ENCODE measurements around the gene INSL3.
A peak's percentile ranks its signal among the peaks of the same experiment; 100 is the strongest.
"Not testable (repeated sequence)": the region's sequence is repeated elsewhere in the genome, so short reads cannot be mapped to it uniquely, and the experiment has no call there.

Gene INSL3

DNA sequence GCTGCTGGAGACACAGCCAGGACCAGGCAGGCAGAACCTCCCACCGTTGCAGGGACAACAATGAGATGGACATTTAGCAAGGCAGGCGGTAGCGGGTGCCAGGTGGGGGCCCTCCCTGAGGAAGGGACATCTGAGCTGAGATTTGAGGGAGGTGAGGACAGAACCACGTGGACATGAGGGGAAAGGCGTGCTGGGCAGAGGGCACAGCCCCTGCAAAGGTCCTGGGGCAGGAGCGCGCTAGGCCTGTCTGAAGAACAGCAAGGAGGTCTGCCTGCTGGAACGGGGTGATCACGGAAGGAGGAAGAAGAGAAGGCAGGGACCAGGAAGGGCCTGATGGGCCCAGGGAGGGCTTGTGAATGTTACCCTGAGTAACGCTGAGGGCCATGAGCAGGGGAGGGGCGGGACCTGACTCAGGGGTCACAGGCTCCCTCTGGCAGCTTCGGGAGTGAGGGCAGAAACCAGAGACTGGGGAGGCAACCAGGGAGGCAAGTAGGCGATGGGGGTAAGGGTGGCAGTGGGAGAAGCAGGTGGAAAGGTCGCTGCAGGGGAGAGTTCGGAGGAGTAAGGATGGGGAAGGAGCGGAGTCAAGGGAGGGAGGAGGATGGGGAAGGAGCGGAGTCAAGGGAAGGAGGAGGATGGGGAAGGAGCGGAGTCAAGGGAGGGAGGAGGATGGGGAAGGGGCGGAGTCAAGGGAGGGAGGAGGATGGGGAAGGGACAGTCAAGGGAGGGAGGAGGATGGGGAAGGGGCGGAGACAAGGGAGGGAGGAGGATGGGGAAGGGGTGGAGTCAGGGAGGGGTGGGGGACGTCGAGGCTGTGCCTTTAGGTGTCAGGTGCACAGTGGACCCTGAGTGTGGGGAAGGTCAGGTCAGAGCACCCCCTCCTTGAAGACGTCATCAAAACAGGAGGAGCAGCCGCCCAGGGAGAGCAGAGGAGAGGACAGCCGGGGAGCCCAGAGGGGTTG is 42.1 kb downstream of the INSL3 start:
- no peaks in the 10 kb centered on the region for H3K36me3 ChIP-seq (ENCODE audit: control insufficient read depth, insufficient read depth, low read length)
- no peaks in the 10 kb centered on the region for H3K9me3 ChIP-seq (ENCODE audit: control insufficient read depth, low read length)
- 17 to 24% methylated on average over 17 to 21 of the region's 25 CpGs for WGBS, 2 experiments (ENCODE audit: insufficient coverage in 2 of 2)
- no peaks in the 10 kb centered on the region for H3K4me1 ChIP-seq (ENCODE audit: control insufficient read depth, insufficient read depth, low read length, poor library complexity, severe bottlenecking)
- no peak overlapping the region for H3K27ac ChIP-seq (ENCODE audit: low read depth, low read length, severe bottlenecking)
- H3K4me3 ChIP-seq (ENCODE audit: extremely low read depth, insufficient read depth, low read length, poor library complexity, severe bottlenecking), result peak overlapping the region; percentile 31

DNA sequence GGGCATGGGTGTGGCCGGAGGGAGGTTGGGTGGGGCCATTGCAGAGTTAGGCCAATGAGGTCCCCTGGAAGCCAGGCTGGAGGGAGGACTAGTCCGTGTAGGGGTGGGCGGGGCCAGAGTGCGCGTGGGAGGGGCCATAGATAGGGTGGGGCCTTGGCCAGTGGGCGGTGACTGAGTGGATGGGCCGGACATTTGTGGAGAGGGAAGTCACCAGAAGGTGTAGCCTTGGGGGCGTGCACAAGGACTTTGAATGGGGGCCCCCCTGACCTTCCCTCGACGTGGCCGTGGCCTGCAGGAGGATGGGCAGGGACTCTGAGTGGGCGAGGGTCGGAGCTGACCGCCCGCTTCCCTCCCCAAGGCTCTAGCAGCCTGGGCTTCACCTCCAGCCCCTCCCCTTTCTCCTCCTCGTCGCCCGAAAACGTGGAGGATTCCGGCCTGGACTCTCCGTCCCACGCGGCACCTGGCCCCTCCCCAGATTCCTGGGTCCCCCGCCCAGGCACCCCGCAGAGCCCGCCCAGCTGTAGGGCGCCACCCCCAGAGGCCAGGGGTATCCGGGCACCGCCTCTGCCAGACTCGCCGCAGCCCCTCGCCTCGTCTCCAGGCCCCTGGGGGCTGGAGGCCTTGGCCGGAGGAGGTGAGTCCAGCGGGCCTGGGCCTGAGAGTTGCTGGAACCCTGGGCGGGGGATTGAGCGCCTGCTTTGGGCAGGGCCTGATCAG is 42.9 kb downstream of the INSL3 start:
- peak overlapping the region; percentile 31 for H3K4me3 ChIP-seq (ENCODE audit: extremely low read depth, insufficient read depth, low read length, poor library complexity, severe bottlenecking)
- no peaks in the 10 kb centered on the region for H3K9me3 ChIP-seq (ENCODE audit: control insufficient read depth, low read length)
- H3K36me3 ChIP-seq (ENCODE audit: control insufficient read depth, insufficient read depth, low read length), result no peaks in the 10 kb centered on the region
- H3K4me1 ChIP-seq (ENCODE audit: control insufficient read depth, insufficient read depth, low read length, poor library complexity, severe bottlenecking), result no peaks in the 10 kb centered on the region
- H3K27ac ChIP-seq (ENCODE audit: low read depth, low read length, severe bottlenecking), result no peak overlapping the region
- 10 to 12% methylated on average over 29 to 31 of the region's 37 CpGs for WGBS, 2 experiments (ENCODE audit: insufficient coverage in 2 of 2)

DNA sequence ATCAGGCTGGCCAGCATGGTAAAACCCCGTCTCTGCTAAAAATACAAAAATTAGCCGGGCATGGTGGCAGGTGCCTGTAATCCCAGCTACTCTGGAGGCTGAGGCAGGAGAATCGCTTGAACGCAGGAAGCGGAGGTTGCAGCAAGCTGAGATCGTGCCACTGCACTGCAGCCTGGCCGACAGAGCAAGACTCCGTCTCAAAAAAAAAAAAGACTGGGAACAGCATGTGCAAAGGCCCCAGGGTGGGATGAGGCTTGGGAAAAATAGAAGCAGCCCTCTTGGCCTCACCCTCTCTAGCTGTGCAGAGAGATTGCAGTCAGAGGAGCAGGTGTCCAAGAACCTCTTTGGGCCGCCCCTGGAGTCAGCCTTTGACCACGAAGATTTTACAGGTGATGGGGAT is 43.5 kb downstream of the INSL3 start:
- H3K9me3 ChIP-seq (ENCODE audit: control insufficient read depth, low read length); H3K4me1 ChIP-seq (ENCODE audit: control insufficient read depth, insufficient read depth, low read length, poor library complexity, severe bottlenecking); H3K4me3 ChIP-seq (ENCODE audit: extremely low read depth, insufficient read depth, low read length, poor library complexity, severe bottlenecking); H3K36me3 ChIP-seq (ENCODE audit: control insufficient read depth, insufficient read depth, low read length); H3K27ac ChIP-seq (ENCODE audit: low read depth, low read length, severe bottlenecking): not testable (repeated sequence)
- WGBS, 2 experiments (ENCODE audit: insufficient coverage in 2 of 2), result 95 to 96% methylated on average over 6 to 8 of the region's 10 CpGs

DNA sequence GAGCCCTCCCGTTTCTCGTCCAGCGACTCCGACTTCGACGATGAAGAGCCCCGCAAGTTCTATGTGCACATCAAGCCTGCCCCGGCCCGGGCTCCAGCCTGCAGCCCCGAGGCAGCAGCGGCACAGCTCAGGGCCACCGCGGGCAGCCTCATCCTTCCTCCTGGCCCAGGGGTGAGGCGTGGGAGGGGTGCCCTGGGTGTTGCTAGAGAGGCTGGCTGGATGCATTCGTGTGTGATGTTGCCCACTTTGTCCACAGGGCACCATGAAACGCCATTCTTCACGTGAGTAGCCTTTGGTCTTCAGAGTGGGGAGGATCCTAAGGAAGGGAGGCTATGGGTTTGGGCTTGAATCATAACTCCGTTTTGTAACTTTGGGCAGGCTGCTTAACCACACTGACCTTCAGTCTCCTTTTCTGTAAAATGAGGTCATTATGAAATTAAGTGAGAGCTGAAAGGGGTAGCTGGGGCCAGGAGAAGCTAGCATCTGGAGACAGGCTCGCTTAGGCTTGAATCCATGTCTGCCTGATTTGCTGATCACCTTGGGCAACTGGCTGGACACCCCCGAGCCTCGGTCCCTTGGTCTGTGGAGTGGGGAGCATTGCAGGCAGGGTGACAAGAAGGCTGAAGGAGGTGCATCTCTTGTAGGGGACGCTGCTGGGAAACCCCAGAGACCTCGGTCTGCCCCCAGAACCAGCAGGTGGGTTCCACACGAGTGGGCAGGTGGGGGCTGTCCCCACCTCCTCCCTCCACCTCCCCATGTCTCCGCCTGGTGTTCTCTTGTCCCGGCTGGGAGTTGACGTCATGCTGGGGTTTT is 45.1 kb downstream of the INSL3 start:
- H3K4me3 ChIP-seq (ENCODE audit: extremely low read depth, insufficient read depth, low read length, poor library complexity, severe bottlenecking), result no peak overlapping the region
- H3K4me1 ChIP-seq (ENCODE audit: control insufficient read depth, insufficient read depth, low read length, poor library complexity, severe bottlenecking), result no peaks in the 10 kb centered on the region
- H3K9me3 ChIP-seq (ENCODE audit: control insufficient read depth, low read length), result no peaks in the 10 kb centered on the region
- WGBS, 2 experiments (ENCODE audit: insufficient coverage in 2 of 2), result 86 to 89% methylated on average over 17 to 24 of the region's 27 CpGs
- H3K27ac ChIP-seq (ENCODE audit: low read depth, low read length, severe bottlenecking), result no peak overlapping the region
- no peaks in the 10 kb centered on the region for H3K36me3 ChIP-seq (ENCODE audit: control insufficient read depth, insufficient read depth, low read length)

DNA sequence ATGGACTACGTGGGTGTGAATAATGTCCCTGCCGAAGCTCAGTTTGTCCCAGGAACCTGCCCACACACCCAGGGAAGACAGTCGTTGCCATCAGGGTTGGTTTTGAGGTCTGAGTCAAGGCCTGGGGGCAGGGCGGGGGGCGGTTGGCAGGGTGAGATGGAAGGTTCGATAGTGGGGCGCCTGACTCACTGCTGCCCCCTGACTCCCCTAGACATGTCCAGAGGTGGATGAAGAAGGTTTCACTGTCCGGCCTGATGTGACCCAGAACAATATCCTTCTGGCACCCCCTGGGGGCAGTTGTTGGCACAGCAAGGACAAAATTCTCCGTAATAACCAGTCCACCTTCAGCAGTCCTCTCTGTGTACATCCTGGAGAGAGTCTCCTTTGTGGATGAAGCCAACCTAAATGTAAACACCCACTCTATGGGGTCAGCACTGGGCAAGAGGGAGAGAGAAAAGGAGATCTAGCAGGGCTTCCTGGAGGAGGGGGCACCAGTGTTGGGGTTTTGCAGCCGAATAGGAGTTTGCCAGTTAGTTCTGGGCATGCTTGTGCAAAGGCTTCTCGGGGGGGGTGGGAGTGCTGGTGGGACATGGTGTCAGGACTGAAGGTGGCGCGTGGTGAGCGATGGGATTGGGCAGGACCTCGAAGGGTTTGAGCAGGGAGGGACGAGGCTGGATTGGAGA is 45.9 kb downstream of the INSL3 start:
- Histone ChIP-seq H3K4me3 (ENCODE audit: extremely low read depth, insufficient read depth, low read length, poor library complexity, severe bottlenecking) (no peak overlapping the region), H3K4me1 (ENCODE audit: control insufficient read depth, insufficient read depth, low read length, poor library complexity, severe bottlenecking) (no peaks in the 10 kb centered on the region), H3K36me3 (ENCODE audit: control insufficient read depth, insufficient read depth, low read length) (no peaks in the 10 kb centered on the region), H3K27ac (ENCODE audit: low read depth, low read length, severe bottlenecking) (no peak overlapping the region), H3K9me3 (ENCODE audit: control insufficient read depth, low read length) (no peaks in the 10 kb centered on the region)
- WGBS, 2 experiments (ENCODE audit: insufficient coverage in 2 of 2), result 53 to 55% methylated on average over 11 to 15 of the region's 16 CpGs

DNA sequence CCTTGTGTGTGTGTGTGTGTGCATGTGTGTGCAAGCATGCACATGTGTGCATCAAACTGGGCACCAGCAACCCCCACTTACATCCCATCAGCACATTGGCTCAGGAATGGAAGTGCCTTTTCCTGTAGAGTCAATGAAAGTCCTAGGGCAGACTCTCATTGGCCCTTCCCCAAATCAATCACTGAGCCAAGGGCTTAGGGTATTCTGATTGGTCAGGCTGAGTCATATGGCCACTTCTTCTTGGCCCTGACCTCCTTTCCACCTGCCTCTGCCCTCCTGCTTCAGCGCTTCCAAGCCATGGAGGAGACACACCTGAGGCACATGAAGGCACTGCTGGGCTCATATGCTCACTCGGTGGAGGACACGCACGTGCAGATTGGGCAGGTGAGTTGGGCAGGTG is 49.1 kb downstream of the INSL3 start:
- Histone ChIP-seq H3K9me3 (ENCODE audit: control insufficient read depth, low read length) (no peaks in the 10 kb centered on the region), H3K4me1 (ENCODE audit: control insufficient read depth, insufficient read depth, low read length, poor library complexity, severe bottlenecking) (no peaks in the 10 kb centered on the region), H3K36me3 (ENCODE audit: control insufficient read depth, insufficient read depth, low read length) (no peaks in the 10 kb centered on the region), H3K27ac (ENCODE audit: low read depth, low read length, severe bottlenecking) (no peak overlapping the region), H3K4me3 (ENCODE audit: extremely low read depth, insufficient read depth, low read length, poor library complexity, severe bottlenecking) (no peak overlapping the region)
- 100% methylated on average over 3 of the region's 4 CpGs; no CpG with 5 or more reads in 1 of the 2 experiments for WGBS, 2 experiments (ENCODE audit: insufficient coverage in 2 of 2)

DNA sequence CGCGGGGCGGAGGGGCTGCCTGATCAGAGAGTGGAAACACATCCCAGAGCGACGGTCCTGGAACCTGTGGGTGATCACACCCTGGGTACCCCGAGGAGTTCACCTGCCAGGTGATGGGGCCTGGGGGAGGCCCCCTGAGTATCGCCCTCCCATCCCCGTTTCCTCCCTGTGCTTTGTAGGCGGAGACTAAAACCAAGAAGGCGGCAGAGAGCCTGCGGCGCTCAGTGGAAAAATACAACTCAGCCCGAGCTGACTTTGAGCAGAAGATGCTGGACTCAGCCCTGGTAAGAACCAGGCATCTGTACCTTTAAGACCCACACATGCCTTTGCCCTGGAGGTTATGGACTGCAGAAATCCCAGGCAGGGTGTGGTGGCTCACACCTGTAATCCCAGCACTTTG is 50.7 kb downstream of the INSL3 start:
- Histone ChIP-seq H3K9me3 (ENCODE audit: control insufficient read depth, low read length) (no peaks in the 10 kb centered on the region), H3K36me3 (ENCODE audit: control insufficient read depth, insufficient read depth, low read length) (no peaks in the 10 kb centered on the region), H3K4me3 (ENCODE audit: extremely low read depth, insufficient read depth, low read length, poor library complexity, severe bottlenecking) (no peak overlapping the region), H3K27ac (ENCODE audit: low read depth, low read length, severe bottlenecking) (no peak overlapping the region), H3K4me1 (ENCODE audit: control insufficient read depth, insufficient read depth, low read length, poor library complexity, severe bottlenecking) (peaks cover 2% of the 10 kb centered on the region)
- whole genome bisulfite sequencing, 2 experiments (ENCODE audit: insufficient coverage in 2 of 2), result 77 to 83% methylated on average over 5 to 13 of the region's 13 CpGs

DNA sequence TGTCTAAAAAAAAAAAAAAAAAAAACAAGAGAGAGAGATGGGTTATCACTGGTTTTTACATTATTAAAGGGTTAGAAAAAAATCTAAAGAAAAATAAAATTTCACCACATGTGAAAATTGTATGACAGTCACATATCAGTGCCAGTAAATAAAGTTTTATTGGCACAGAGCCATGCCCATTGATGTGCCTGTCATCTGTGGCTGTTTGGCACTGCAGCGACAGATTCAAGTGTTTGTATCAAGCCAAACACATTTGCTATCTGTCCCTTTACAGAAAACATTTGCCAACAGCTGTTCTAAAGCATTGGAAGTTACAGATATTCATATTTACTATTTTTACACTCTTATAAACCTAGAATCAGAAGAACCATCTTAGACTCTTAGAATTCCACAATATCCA is 53.8 kb downstream of the INSL3 start:
- H3K9me3 ChIP-seq (ENCODE audit: control insufficient read depth, low read length), result no peaks in the 10 kb centered on the region
- 82 to 100% methylated on average over 1 of the region's 1 CpG for WGBS, 2 experiments (ENCODE audit: insufficient coverage in 2 of 2)
- peaks cover 2% of the 10 kb centered on the region for H3K4me1 ChIP-seq (ENCODE audit: control insufficient read depth, insufficient read depth, low read length, poor library complexity, severe bottlenecking)
- H3K36me3 ChIP-seq (ENCODE audit: control insufficient read depth, insufficient read depth, low read length), result no peaks in the 10 kb centered on the region
- no peak overlapping the region for H3K4me3 ChIP-seq (ENCODE audit: extremely low read depth, insufficient read depth, low read length, poor library complexity, severe bottlenecking)
- no peak overlapping the region for H3K27ac ChIP-seq (ENCODE audit: low read depth, low read length, severe bottlenecking)

DNA sequence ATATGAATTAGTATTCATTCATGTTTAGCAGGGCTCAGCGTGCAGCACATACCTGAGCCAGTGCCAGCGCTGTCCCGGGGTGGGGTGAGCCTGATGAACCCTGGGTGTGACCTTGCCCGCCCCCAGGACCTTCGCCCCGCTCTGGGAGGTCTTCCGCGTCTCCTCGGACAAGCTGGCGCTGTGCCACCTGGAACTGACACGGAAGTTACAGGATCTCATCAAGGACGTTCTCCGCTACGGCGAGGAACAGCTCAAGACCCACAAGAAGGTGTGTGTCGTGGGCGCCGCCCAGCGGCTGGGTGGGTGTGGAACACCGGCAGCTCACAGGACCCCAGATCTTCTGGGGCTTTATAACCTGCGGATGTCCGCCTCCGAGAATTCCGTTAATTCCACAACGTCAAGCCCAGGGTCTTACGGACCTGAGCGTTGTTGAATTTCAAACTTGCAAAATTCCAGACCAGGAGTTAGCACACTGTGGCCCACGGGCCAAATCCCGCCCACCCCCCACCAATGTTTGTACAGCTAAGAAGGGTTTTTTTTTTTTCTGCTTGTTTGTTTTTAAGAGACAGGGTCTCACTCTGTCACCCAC is 54.7 kb downstream of the INSL3 start:
- Histone ChIP-seq H3K9me3 (ENCODE audit: control insufficient read depth, low read length) (no peaks in the 10 kb centered on the region), H3K27ac (ENCODE audit: low read depth, low read length, severe bottlenecking) (no peak overlapping the region), H3K4me3 (ENCODE audit: extremely low read depth, insufficient read depth, low read length, poor library complexity, severe bottlenecking) (no peak overlapping the region), H3K36me3 (ENCODE audit: control insufficient read depth, insufficient read depth, low read length) (no peaks in the 10 kb centered on the region), H3K4me1 (ENCODE audit: control insufficient read depth, insufficient read depth, low read length, poor library complexity, severe bottlenecking) (peaks cover 2% of the 10 kb centered on the region)
- WGBS, 2 experiments (ENCODE audit: insufficient coverage in 2 of 2), result 16 to 17% methylated on average over 27 of the region's 29 CpGs
